T47D (cell line): Measurements from ENCODE around the gene ONECUT2.

Experiments
- DNase-seq, 2 experiments: peaks; one replicate each; pipeline versions ENCODE4 v3.0.0 to v3.0.0-alpha.2; 2011 to 2012; ENCODE audit warnings: low read depth in 1 of 2, low spot score in 1 of 2
- JUND ChIP-seq: IDR thresholded peaks from 2 replicates; pipeline ENCODE4 v1.6.1; 2012; ENCODE audit warnings: low read depth
- in situ Hi-C: cut with HindIII; loops from 2 replicates; pipeline ENCODE4 v1.10.0; 2016; ENCODE audit warnings: low sequenced_read_pairs, low pct_unique_long_range_greater_than_20kb

ONECUT2 gene

DNA sequence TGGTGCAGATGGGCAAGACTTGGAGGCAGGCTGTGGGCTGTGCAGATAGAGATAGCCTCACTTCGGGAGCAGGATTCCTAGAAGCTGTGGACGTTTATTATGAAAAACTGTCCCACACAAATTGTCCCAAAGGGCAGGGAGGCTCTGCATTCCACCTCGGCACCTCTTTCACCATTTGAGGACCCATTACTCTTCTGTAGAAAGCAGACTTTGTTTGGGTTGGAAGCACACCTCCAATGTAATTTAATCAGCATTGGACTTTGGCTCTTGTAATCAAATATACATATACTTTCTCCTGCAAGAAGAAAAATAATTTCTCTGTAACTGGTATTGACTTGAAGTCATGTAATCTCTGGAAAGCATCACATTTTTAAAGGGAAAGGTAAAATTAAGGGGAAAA lies 8.5 kb downstream of the ONECUT2 start:
- DNase-seq = no peak
- no peak for TF ChIP-seq JUND
- in situ Hi-C loops = no loop called here

- peak; percentile 58 to 69 for DNase-seq
- TF ChIP-seq JUND = no peak
- in situ Hi-C loops = no loop called here
Observed at GRCh38 chr18:57444301-57444759, 9.2 kb downstream of the ONECUT2 start.

GRCh38 chr18:57445488-57446319 lies 10.5 kb downstream of the ONECUT2 start:
- DNase-seq = no peak
- TF ChIP-seq JUND = no peak
- in situ Hi-C loops = no loop called here

DNA sequence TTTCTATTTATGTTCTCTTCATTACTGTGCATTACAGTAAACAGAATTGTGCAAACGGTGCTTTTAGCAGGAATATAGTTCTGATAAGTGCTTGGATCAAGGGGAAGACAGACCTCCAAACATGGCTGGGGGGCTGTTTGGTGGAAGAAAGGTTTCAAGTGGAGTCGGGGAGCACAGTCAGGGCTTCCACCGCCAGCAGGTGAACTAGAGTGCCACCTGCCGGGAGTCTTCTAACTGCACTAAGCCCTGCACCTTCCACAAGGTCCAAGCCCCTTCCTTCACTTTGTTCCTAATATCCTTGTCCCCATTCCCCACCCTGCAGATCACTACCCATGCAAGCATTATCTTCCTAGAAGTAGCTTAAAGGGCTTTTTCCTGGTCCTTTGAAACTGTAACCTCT lies 11.1 kb downstream of the ONECUT2 start:
- peak in 1 of 2 experiments; percentile 41 for DNase-seq
- TF ChIP-seq JUND = no peak

GRCh38 chr18:57447154-57447621 lies 12.0 kb downstream of the ONECUT2 start:
- no peak for DNase-seq
- in situ Hi-C loops = no loop called here
- no peak for TF ChIP-seq JUND

More for the DNA sequence above, 11.1 kb downstream of the ONECUT2 start:
- in situ Hi-C loops = no loop called here

- TF ChIP-seq JUND = no peak
- DNase-seq = no peak
- in situ Hi-C loops = no loop called here
Observed at GRCh38 chr18:57455576-57456129, 20.5 kb downstream of the ONECUT2 start.

DNA sequence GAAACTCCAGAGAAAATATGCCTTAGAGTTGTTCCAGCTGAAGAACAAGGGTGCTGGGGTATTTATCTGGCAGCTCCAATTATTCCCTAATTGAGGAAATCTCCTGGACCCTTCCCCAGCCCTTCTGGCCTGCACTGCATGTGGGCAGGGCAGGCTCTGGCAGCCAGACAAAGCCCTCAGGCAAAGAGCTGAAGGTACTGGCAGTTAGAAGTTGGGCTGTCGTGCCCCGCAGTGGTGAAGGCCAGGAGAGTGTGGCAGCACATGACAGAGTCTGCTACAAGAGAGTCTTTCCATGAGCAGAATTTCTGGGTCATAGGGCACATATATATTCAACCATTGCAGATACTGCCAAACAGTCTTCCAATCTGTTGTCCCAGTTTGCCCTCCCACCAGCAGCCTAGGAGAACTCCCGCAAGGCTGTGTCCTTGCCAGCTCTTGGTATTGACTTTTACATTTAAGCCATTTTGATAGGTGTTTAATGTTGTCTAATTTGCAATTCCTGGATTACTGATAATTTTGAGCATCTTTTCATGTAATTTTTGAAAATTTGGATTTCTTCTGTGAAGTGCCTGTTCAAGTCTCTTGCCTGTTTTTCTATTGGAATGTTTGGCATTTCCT lies 26.6 kb downstream of the ONECUT2 start:
- in situ Hi-C loops = no loop called here
- no peak for TF ChIP-seq JUND
- peak in 1 of 2 experiments; percentile 6 for DNase-seq

DNA sequence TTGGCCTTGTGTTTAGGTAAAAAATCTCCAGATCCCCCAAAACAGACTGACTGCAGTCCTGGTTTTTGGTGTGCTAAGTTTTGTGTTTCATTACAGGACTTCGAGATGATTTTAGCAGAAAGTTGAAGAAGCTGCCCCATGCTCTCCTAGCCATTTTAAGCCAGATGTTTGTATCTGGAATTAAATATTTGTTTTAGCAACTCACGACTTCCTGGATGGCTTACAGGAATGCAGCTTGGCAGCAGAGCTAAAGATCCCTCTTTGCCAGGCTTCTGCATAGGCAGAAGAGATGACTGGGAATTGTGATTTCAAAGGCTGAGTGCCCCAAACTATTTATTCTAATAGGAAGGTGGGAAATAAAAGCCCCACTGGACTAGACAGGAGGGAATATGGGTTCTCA lies 31.1 kb downstream of the ONECUT2 start:
- in situ Hi-C loops = no loop called here
- no peak for TF ChIP-seq JUND
- peak; percentile 23 to 47 for DNase-seq

- in situ Hi-C loops = no loop called here
- no peak for TF ChIP-seq JUND
- peak in 1 of 2 experiments; percentile 13 for DNase-seq
Observed at GRCh38 chr18:57466745-57467409, 31.7 kb downstream of the ONECUT2 start.

- no peak for DNase-seq
- in situ Hi-C loops = no loop called here
- TF ChIP-seq JUND = no peak
Observed at GRCh38 chr18:57469884-57470283, 34.7 kb downstream of the ONECUT2 start.

GRCh38 chr18:57475408-57475807 lies 40.2 kb downstream of the ONECUT2 start:
- TF ChIP-seq JUND = no peak
- no peak for DNase-seq
- in situ Hi-C loops = no loop called here

DNA sequence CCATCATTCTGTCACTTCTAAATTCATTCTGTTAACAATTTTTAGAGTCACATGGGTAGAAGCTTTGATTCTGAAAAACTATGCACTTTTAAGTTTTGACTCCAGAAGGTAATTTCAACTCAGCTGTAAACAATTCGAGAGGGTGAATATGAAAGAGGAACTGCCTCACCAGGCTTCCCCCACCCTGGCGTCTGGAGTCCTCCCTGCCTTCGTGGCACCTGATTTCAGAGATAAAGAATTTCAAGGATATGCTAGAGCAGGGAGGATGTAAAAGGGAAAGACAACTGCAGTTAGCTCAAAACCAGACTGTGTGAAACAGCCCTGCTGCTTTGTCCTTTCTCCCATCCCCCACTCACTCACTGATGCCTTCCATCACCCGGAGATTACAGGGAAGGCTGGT lies 40.7 kb downstream of the ONECUT2 start:
- no peak for TF ChIP-seq JUND
- no peak for DNase-seq

GRCh38 chr18:57480733-57481132 lies 45.6 kb downstream of the ONECUT2 start:
- in situ Hi-C loops = no loop called here
- no peak for DNase-seq
- TF ChIP-seq JUND = no peak

More for the DNA sequence above, 40.7 kb downstream of the ONECUT2 start:
- in situ Hi-C loops = no loop called here
